BLaER1 treated with 17β-estradiol and CSF1 and Interleukin-3, amounts not matched to agents 10 nM and 100 nM (cell line): ENCODE results near the gene EFL1.
"Not testable (repeated sequence)": the region's sequence is repeated elsewhere in the genome, so short reads cannot be mapped to it uniquely, and the experiment has no call there.

Experiments used
- H3K27ac ChIP-seq, 11 experiments: shearing (Covaris generic); formaldehyde crosslinking; 2 replicates each; pipeline ENCODE4 v1.8.1; 2022
- H3K27me3 ChIP-seq, 11 experiments: shearing (Covaris generic); formaldehyde crosslinking; 2 replicates each; pipeline ENCODE4 v1.8.1; 2022
- H3K36me3 ChIP-seq, 11 experiments: shearing (Covaris generic); formaldehyde crosslinking; 2 replicates each; pipeline ENCODE4 v1.8.1; 2022
- H3K4me1 ChIP-seq, 10 experiments: shearing (Covaris generic); formaldehyde crosslinking; 2 replicates each; pipeline ENCODE4 v1.8.1; 2022
- H3K4me2 ChIP-seq, 11 experiments: shearing (Covaris generic); formaldehyde crosslinking; 2 replicates each; pipeline ENCODE4 v1.8.1; 2022
- H3K4me3 ChIP-seq, 10 experiments: shearing (Covaris generic); formaldehyde crosslinking; 2 replicates each; pipeline ENCODE4 v1.8.1; 2022
- H3K9ac ChIP-seq, 11 experiments: shearing (Covaris generic); formaldehyde crosslinking; 2 replicates each; pipeline ENCODE4 v1.8.1; 2022
- H3K9me3 ChIP-seq, 11 experiments: shearing (Covaris generic); formaldehyde crosslinking; replicated peaks in 1 of 11; 2 replicates each; pipeline ENCODE4 v1.8.1; 2022
- H4K20me1 ChIP-seq, 11 experiments: shearing (Covaris generic); formaldehyde crosslinking; 2 replicates each; pipeline ENCODE4 v1.8.1; 2022
- Cebpa-rat ChIP-seq, 11 experiments: shearing (Covaris generic); IDR thresholded peaks; 2 replicates each; pipeline ENCODE4 v1.8.1; 2022

Gene EFL1

GRCh38 chr15:82262422-82263026, at the start of gene EFL1, which contains the start of gene SAXO2:
Gene EFL1 (minus strand): TSS chr15:82262734. CDS start chr15:82261778, 956 bp downstream.
Gene SAXO2 (plus strand): TSS chr15:82262818. CDS start chr15:82262880, 62 bp downstream.
- Histone ChIP-seq H3K27me3 (no peaks in the 10 kb centered on the region), H3K4me2 (peak within 1 kb of the TSS; percentile 84 to 95 (median 93)), H3K9ac (peak within 1 kb of the TSS; percentile 73 to 86 (median 83)), H3K4me1 (peaks cover 21 to 32% (median 29%) of the 10 kb centered on the region in 10 experiments), H3K36me3 (peaks cover 7 to 34% (median 28%) of the 10 kb centered on the region in 11 experiments), H3K27ac (peak within 1 kb of the TSS; percentile 14 to 82 (median 72); a peak in 21 of 22 replicates), H3K4me3 (peak within 1 kb of the TSS; percentile 70 to 96 (median 87)), H4K20me1 (peaks cover 0 to 11% (median 0%) of the 10 kb centered on the region in 11 experiments; a peak in 4 of 22 replicates), H3K9me3 (no peaks in the 10 kb centered on the region)
- TF ChIP-seq Cebpa-rat (IDR thresholded peaks at IDR 0.05), result no peak

GRCh38 chr15:82311321-82311720, 48.8 kb upstream of the EFL1 start:
- not testable (repeated sequence) for H3K36me3 ChIP-seq, H3K4me2 ChIP-seq, H3K27ac ChIP-seq, H4K20me1 ChIP-seq, H3K4me3 ChIP-seq, H3K9ac ChIP-seq, H3K27me3 ChIP-seq, H3K4me1 ChIP-seq
- H3K9me3 ChIP-seq, result peaks cover 0 to 10% (median 5%) of the 10 kb centered on the region in 11 experiments; a peak in 8 of 22 replicates

- Histone ChIP-seq H3K4me1 (no peaks in the 10 kb centered on the region), H3K4me3 (no peak overlapping the region), H3K36me3 (no peaks in the 10 kb centered on the region), H3K9ac (no peak overlapping the region), H3K4me2 (no peak overlapping the region), H3K9me3 (peaks cover 0 to 10% (median 5%) of the 10 kb centered on the region in 11 experiments; a peak in 8 of 22 replicates), H4K20me1 (no peaks in the 10 kb centered on the region), H3K27me3 (no peaks in the 10 kb centered on the region), H3K27ac (no peak overlapping the region)
- no peak for TF ChIP-seq Cebpa-rat (IDR thresholded peaks at IDR 0.05)
Measured at GRCh38 chr15:82309802-82310201, 47.3 kb upstream of the EFL1 start.

- Histone ChIP-seq H3K9ac (no peak overlapping the region), H3K4me1 (no peaks in the 10 kb centered on the region)
- no peak for TF ChIP-seq Cebpa-rat (IDR thresholded peaks at IDR 0.05)
Measured at GRCh38 chr15:82307714-82308081, 45.2 kb upstream of the EFL1 start.

GRCh38 chr15:82306791-82307713, 44.5 kb upstream of the EFL1 start:
- Histone ChIP-seq H3K4me1 (no peaks in the 10 kb centered on the region), H4K20me1 (no peaks in the 10 kb centered on the region), H3K36me3 (no peaks in the 10 kb centered on the region), H3K27me3 (no peaks in the 10 kb centered on the region), H3K27ac (no peak overlapping the region), H3K4me3 (no peak overlapping the region), H3K9ac (no peak overlapping the region), H3K4me2 (no peak overlapping the region), H3K9me3 (peaks cover 0 to 10% (median 5%) of the 10 kb centered on the region in 11 experiments; a peak in 8 of 22 replicates)
- no peak for TF ChIP-seq Cebpa-rat (IDR thresholded peaks at IDR 0.05)

More at GRCh38 chr15:82307714-82308081, 45.2 kb upstream of the EFL1 start:
- no peak overlapping the region for H3K4me2 ChIP-seq
- H4K20me1 ChIP-seq, result no peaks in the 10 kb centered on the region
- H3K36me3 ChIP-seq, result no peaks in the 10 kb centered on the region
- no peaks in the 10 kb centered on the region for H3K27me3 ChIP-seq
- H3K27ac ChIP-seq, result no peak overlapping the region
- H3K9me3 ChIP-seq, result peaks cover 0 to 10% (median 5%) of the 10 kb centered on the region in 11 experiments; a peak in 8 of 22 replicates
- no peak overlapping the region for H3K4me3 ChIP-seq

GRCh38 chr15:82305621-82306048, 43.1 kb upstream of the EFL1 start:
- Histone ChIP-seq H3K4me3 (no peak overlapping the region), H3K9ac (no peak overlapping the region), H3K4me1 (no peaks in the 10 kb centered on the region), H3K27me3 (no peaks in the 10 kb centered on the region), H4K20me1 (no peaks in the 10 kb centered on the region), H3K9me3 (peaks cover 0 to 9% (median 3%) of the 10 kb centered on the region in 11 experiments; a peak in 8 of 22 replicates), H3K4me2 (no peak overlapping the region), H3K27ac (no peak overlapping the region), H3K36me3 (no peaks in the 10 kb centered on the region)
- TF ChIP-seq Cebpa-rat (IDR thresholded peaks at IDR 0.05), result no peak

- no peaks in the 10 kb centered on the region for H3K9me3 ChIP-seq
- H3K4me3 ChIP-seq, result no peak overlapping the region
- no peaks in the 10 kb centered on the region for H3K27me3 ChIP-seq
- no peak for TF ChIP-seq Cebpa-rat (IDR thresholded peaks at IDR 0.05)
- no peak overlapping the region for H3K9ac ChIP-seq
- H3K4me1 ChIP-seq, result no peaks in the 10 kb centered on the region
- H4K20me1 ChIP-seq, result no peaks in the 10 kb centered on the region
- H3K36me3 ChIP-seq, result no peaks in the 10 kb centered on the region
- no peak overlapping the region for H3K4me2 ChIP-seq
- no peak overlapping the region for H3K27ac ChIP-seq
Measured at GRCh38 chr15:82304778-82305090, 42.2 kb upstream of the EFL1 start.

- no peaks in the 10 kb centered on the region for H3K9me3 ChIP-seq
- TF ChIP-seq Cebpa-rat (IDR thresholded peaks at IDR 0.05), result no peak
- no peaks in the 10 kb centered on the region for H4K20me1 ChIP-seq
- no peaks in the 10 kb centered on the region for H3K36me3 ChIP-seq
- no peaks in the 10 kb centered on the region for H3K27me3 ChIP-seq
- H3K27ac ChIP-seq, result no peak overlapping the region
- H3K4me2 ChIP-seq, result no peak overlapping the region
- no peak overlapping the region for H3K9ac ChIP-seq
- H3K4me1 ChIP-seq, result no peaks in the 10 kb centered on the region
- no peak overlapping the region for H3K4me3 ChIP-seq
Measured at GRCh38 chr15:82303956-82304777, 41.6 kb upstream of the EFL1 start.
